ENCODE measurements around the gene BMI1.
A peak's percentile ranks its signal among the peaks of the same experiment; 100 is the strongest.

DNA sequence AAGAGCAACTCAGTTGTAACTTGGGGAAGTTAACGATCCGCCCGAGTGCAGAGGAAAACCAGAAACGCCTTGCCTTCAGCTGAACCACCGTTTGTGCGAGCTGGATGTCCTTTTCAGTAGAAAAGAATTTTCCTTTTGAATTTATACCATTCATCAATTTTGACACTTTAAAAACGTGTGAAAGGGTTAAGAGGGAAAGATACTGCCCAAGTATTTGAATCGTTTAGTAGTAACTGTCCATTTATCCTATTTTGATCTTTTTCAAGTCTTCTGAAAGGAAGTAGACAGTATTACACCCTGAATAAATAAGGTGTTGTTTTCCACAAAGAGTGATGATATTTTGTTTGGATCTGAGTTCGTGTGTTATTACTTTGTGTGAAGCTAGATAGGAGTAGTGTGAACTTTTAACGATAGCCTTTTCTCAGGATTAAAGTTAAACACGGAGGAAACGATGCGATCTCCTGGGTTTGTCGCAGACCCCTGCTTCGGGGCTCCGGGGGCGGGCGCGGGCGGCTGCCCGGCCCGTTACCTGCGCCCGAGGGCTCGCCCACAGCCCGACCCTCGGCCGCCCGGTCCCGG is 830 bp upstream of the BMI1 start:
- TF ChIP-seq JUND (IDR thresholded peaks at IDR 0.05) = no peak
- no peak for TF ChIP-seq CTCF (IDR thresholded peaks at IDR 0.05 in 2 of 3, conservative IDR thresholded peaks at IDR 0.05 in 1 of 3; ENCODE audit: borderline replicate concordance in 1 of 3, insufficient read depth in 1 of 3, low read depth in 2 of 3, low read length in 2 of 3)
- peak; percentile 8 for TF ChIP-seq POLR2A (IDR thresholded peaks at IDR 0.05; ENCODE audit: borderline replicate concordance, extremely low read depth, insufficient read depth, insufficient read length)
- TF ChIP-seq ELF1 (IDR thresholded peaks at IDR 0.05; ENCODE audit: borderline replicate concordance, low read depth) = no peak
- no peak for TF ChIP-seq MAX (IDR thresholded peaks at IDR 0.05)
- TF ChIP-seq POLR2AphosphoS5 (IDR thresholded peaks at IDR 0.05; ENCODE audit: low read depth, low read length) = no peak
